GM21526 (cell line): Measurements from ENCODE around the gene GNG4.
"Not testable (repeated sequence)": the region's sequence is repeated elsewhere in the genome, so short reads cannot be mapped to it uniquely, and the experiment has no call there.

Source experiments
- ATAC-seq: cut with Tn5 transposase; IDR thresholded peaks from one replicate; pipeline ENCODE4 v1.9.1; 2021; ENCODE audit warnings: moderate library complexity; ENCODE audit not compliant: unreplicated experiment, low FRiP score

The GNG4 gene

GRCh38 chr1:235628316-235629005, 21.1 kb downstream of the GNG4 start:
- no peak for ATAC-seq

- no peak for ATAC-seq
These were observed 23.8 kb downstream of the GNG4 start for GRCh38 chr1:235625831-235626230.

- no peak for ATAC-seq
These were observed 24.2 kb downstream of the GNG4 start for GRCh38 chr1:235625340-235625739.

GRCh38 chr1:235624721-235625333, 24.8 kb downstream of the GNG4 start:
- no peak for ATAC-seq

- ATAC-seq, result no peak
These were observed 26.4 kb downstream of the GNG4 start for GRCh38 chr1:235622936-235623779.

- ATAC-seq, result not testable (repeated sequence)
These were observed 30.4 kb downstream of the GNG4 start for GRCh38 chr1:235619149-235619548.

GRCh38 chr1:235617808-235618207, 31.8 kb downstream of the GNG4 start:
- ATAC-seq, result no peak

- no peak for ATAC-seq
These were observed 32.4 kb downstream of the GNG4 start for GRCh38 chr1:235617140-235617539.

- no peak for ATAC-seq
These were observed 35.1 kb downstream of the GNG4 start for GRCh38 chr1:235614442-235614954.

- no peak for ATAC-seq
These were observed 36.0 kb downstream of the GNG4 start for GRCh38 chr1:235613602-235614001.

- no peak for ATAC-seq
These were observed 36.8 kb downstream of the GNG4 start for GRCh38 chr1:235612761-235613160.

- no peak for ATAC-seq
These were observed 39.4 kb downstream of the GNG4 start for GRCh38 chr1:235610157-235610556.

GRCh38 chr1:235608278-235608677, 41.3 kb downstream of the GNG4 start:
- no peak for ATAC-seq

- ATAC-seq, result no peak
These were observed 42.3 kb downstream of the GNG4 start for GRCh38 chr1:235607284-235607683.

- no peak for ATAC-seq
These were observed 48.5 kb downstream of the GNG4 start for GRCh38 chr1:235601104-235601503.

- ATAC-seq, result no peak
These were observed 50.0 kb downstream of the GNG4 start for GRCh38 chr1:235599536-235599935.

- no peak for ATAC-seq
These were observed 51.6 kb downstream of the GNG4 start for GRCh38 chr1:235597867-235598553.

- no peak for ATAC-seq
These were observed 54.5 kb downstream of the GNG4 start for GRCh38 chr1:235595079-235595478.

GRCh38 chr1:235594281-235594895, 55.2 kb downstream of the GNG4 start:
- ATAC-seq, result not testable (repeated sequence)

GRCh38 chr1:235588916-235589515, 60.6 kb downstream of the GNG4 start:
- ATAC-seq, result no peak
